Sigmoid colon (tissue), 7 donors: ENCODE data around the gene OSBP. TPM values are rescaled to one million over a fixed set of nuclear protein-coding genes. Genes with fewer than 3 reads are reported as not detected.
A peak's percentile ranks its signal among the peaks of the same experiment; 100 is the strongest.
"Not testable (repeated sequence)": the region's sequence is repeated elsewhere in the genome, so short reads cannot be mapped to it uniquely, and the experiment has no call there.

Source experiments
- DNase-seq: peaks from one replicate; pipeline ENCODE4 v3.0.0-alpha.2; 2019
- H3K27ac ChIP-seq, 4 donors: fragments of 200-600 bp; sonication (generic); one replicate each; pipeline ENCODE4 v1.5.1; 2016 to 2019; ENCODE audit warnings: mild to moderate bottlenecking in 1 of 4
- H3K27me3 ChIP-seq, 3 donors: fragments of 200-600 bp; sonication (generic); one replicate each; pipeline ENCODE4 v1.5.1; 2019; ENCODE audit warnings: mild to moderate bottlenecking in 1 of 3
- H3K36me3 ChIP-seq, 4 donors: fragments of 200-600 bp; sonication (generic); one replicate each; pipeline ENCODE4 v1.5.1; 2016 to 2019
- H3K4me1 ChIP-seq, 4 donors: fragments of 200-600 bp; sonication (generic); one replicate each; pipeline ENCODE4 v1.5.1; 2017 to 2019
- H3K4me3 ChIP-seq, 4 donors: fragments of 200-600 bp; sonication (generic); one replicate each; pipeline ENCODE4 v1.5.1; 2017 to 2019; ENCODE audit warnings: mild to moderate bottlenecking in 2 of 4, moderate library complexity in 1 of 4
- H3K9me3 ChIP-seq, 4 donors: fragments of 200-600 bp in 3 of 4; sonication (generic) in 3 of 4; one replicate each; pipeline versions ENCODE4 v1.5.1 to v1.6.1; 2013 to 2019
- CTCF ChIP-seq, 4 experiments: fragments of 450-650 bp in 3 of 4; fragments of 200-600 bp in 1 of 4; IDR thresholded peaks; one replicate each; pipeline ENCODE4 v1.5.1; 2016 to 2019; ENCODE audit warnings: antibody characterized with exemption in 4 of 4, mild to moderate bottlenecking in 3 of 4, moderate library complexity in 2 of 4
- EP300 ChIP-seq, 4 donors: sonication (generic); formaldehyde crosslinking; IDR thresholded peaks; one replicate each; pipeline ENCODE4 v1.6.1; 2017; ENCODE audit warnings: antibody characterized with exemption in 4 of 4
- POLR2A ChIP-seq, 2 donors: fragments of 450-650 bp; IDR thresholded peaks; one replicate each; pipeline ENCODE4 v1.6.1; 2016; ENCODE audit warnings: antibody characterized with exemption in 2 of 2, mild to moderate bottlenecking in 2 of 2, moderate library complexity in 2 of 2
- POLR2AphosphoS5 ChIP-seq, 4 donors: sonication (generic); formaldehyde crosslinking; IDR thresholded peaks; one replicate each; pipeline ENCODE4 v1.6.1; 2017; ENCODE audit warnings: antibody characterized with exemption in 4 of 4
- WGBS, 2 donors: extraction: QIAGEN DNeasy Blood & Tissue Kit; methylation state at CpG; one replicate each; pipeline ENCODE4 v1.1.7; 2013; 5-methylcytosine and 5-hydroxymethylcytosine counted together
- intact Hi-C: fragments of 100-400 bp; cut with DNase I; formaldehyde crosslinking; loops from one replicate; pipeline ENCODE4 v1.15.1; 2023
- polyA plus RNA-seq, 3 donors: library from polyadenylated mRNA; stranded (reverse); fragments of 200-250 nt; gene quantifications; one replicate each; pipeline ENCODE4 v1.2.3, GENCODE V29; 2013
- total RNA-seq, 4 donors: library from RNA; depleted of rRNA; stranded (reverse); fragments of >200 nt; gene quantifications; one replicate each; pipeline ENCODE4 v1.1.0, GENCODE V29; 2016
- donor health status: healthy with polysubstance abuse.
- donor health status: Bipolar disorder and iron deficiency.
- donor health status: healthy.

Gene OSBP
- total and polyA plus RNA-seq, 7 donors, result 16.2 to 41.5 (median 27.5) TPM

DNA sequence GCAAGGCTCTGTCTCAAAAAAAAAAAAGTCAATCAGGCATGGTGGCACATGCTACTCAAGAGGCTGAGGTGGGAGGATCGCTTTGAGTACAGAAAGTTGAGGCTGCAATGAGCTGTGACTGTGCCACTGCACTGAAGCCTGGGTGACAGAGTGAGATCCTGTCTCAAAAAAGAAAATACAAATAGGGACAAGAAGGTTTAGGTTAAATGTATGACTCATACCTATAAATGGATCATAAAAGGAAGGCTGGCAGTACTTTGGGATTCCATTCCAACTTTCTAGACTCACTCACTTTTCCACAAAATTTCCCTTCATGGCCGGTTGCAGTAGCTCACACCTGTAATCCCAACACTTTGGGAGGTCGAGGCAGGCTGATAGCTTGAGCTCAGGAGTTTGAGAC, 25.6 kb upstream of the OSBP start:
- intact Hi-C loops, result no loop called here
- Histone ChIP-seq H3K27ac (peak overlapping the region in 1 of 4 donors; percentile 9), H3K27me3 (no peaks in the 10 kb centered on the region), H3K36me3 (peaks cover 12 to 94% (median 52%) of the 10 kb centered on the region in 4 donors), H3K4me3 (no peak overlapping the region), H3K4me1 (peaks cover 0 to 14% (median 3%) of the 10 kb centered on the region in 4 donors), H3K9me3 (no peaks in the 10 kb centered on the region)
- no peak for DNase-seq
- 77 to 91% methylated on average over 3 of the region's 3 CpGs for WGBS, 2 donors
- no peak for TF ChIP-seq CTCF (IDR thresholded peaks at IDR 0.05)
- no peak for TF ChIP-seq POLR2AphosphoS5 (IDR thresholded peaks at IDR 0.05)
- TF ChIP-seq EP300 (IDR thresholded peaks at IDR 0.05), result no peak
- TF ChIP-seq POLR2A (IDR thresholded peaks at IDR 0.05), result no peak

GRCh38 chr11:59630493-59630892, 14.9 kb upstream of the OSBP start:
- Histone ChIP-seq H3K27ac (no peak overlapping the region), H3K27me3 (no peaks in the 10 kb centered on the region), H3K4me1 (no peaks in the 10 kb centered on the region), H3K9me3 (no peaks in the 10 kb centered on the region), H3K36me3 (peaks cover 0 to 20% (median 2%) of the 10 kb centered on the region in 4 donors), H3K4me3 (no peak overlapping the region)
- intact Hi-C loops, result no loop called here
- DNase-seq, result no peak
- 82 to 83% methylated on average over 2 of the region's 2 CpGs for WGBS, 2 donors
- TF ChIP-seq EP300 (IDR thresholded peaks at IDR 0.05) (no peak), POLR2A (IDR thresholded peaks at IDR 0.05) (no peak), CTCF (IDR thresholded peaks at IDR 0.05) (no peak), POLR2AphosphoS5 (IDR thresholded peaks at IDR 0.05) (no peak)

- Histone ChIP-seq H3K36me3 (peaks cover 0 to 16% (median 0%) of the 10 kb centered on the region in 4 donors), H3K4me3 (no peak overlapping the region), H3K27ac (no peak overlapping the region), H3K27me3 (no peaks in the 10 kb centered on the region), H3K9me3 (no peaks in the 10 kb centered on the region), H3K4me1 (no peaks in the 10 kb centered on the region)
- no peak for TF ChIP-seq POLR2AphosphoS5 (IDR thresholded peaks at IDR 0.05)
- TF ChIP-seq CTCF (IDR thresholded peaks at IDR 0.05), result no peak
- TF ChIP-seq EP300 (IDR thresholded peaks at IDR 0.05), result no peak
- TF ChIP-seq POLR2A (IDR thresholded peaks at IDR 0.05), result no peak
- no peak for DNase-seq
- intact Hi-C loops, result no loop called here
These were observed 14.4 kb upstream of the OSBP start for GRCh38 chr11:59629996-59630395.

DNA sequence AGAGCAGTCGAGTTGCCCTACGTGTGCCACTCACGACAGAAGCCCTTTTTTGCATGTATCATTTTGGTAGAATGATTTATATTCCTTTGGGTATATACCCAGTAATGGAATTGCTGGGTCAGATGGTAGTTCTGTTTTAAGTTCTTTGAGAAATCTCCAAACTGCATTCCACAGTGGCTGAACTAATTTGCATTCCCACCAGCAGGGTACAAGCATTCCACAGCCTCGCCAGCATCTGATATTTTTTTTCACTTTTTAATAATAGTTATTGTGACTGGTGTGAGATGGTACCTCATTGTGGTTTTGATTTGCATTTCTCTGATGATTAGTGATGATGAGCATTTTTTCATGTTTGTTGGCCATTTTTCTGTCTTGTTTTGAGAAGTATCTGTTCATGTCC, 11.4 kb upstream of the OSBP start:
- H3K9me3 ChIP-seq, intact Hi-C loops, H3K27ac ChIP-seq, H3K27me3 ChIP-seq, DNase-seq, H3K4me3 ChIP-seq, H3K4me1 ChIP-seq: not testable (repeated sequence)
- 92 to 97% methylated on average over 4 of the region's 4 CpGs for WGBS, 2 donors
- peaks cover 0 to 13% (median 0%) of the 10 kb centered on the region in 4 donors for H3K36me3 ChIP-seq

- H3K9me3 ChIP-seq, result no peaks in the 10 kb centered on the region
- H3K4me1 ChIP-seq, result no peaks in the 10 kb centered on the region
- intact Hi-C loops, result no loop called here
- 89 to 94% methylated on average over 3 of the region's 3 CpGs for WGBS, 2 donors
- H3K4me3 ChIP-seq, result no peak overlapping the region
- TF ChIP-seq CTCF (IDR thresholded peaks at IDR 0.05) (no peak), EP300 (IDR thresholded peaks at IDR 0.05) (no peak), POLR2A (IDR thresholded peaks at IDR 0.05) (no peak), POLR2AphosphoS5 (IDR thresholded peaks at IDR 0.05) (no peak)
- peaks cover 0 to 8% (median 0%) of the 10 kb centered on the region in 4 donors for H3K36me3 ChIP-seq
- DNase-seq, result no peak
- no peaks in the 10 kb centered on the region for H3K27me3 ChIP-seq
- no peak overlapping the region for H3K27ac ChIP-seq
These were observed 10.1 kb upstream of the OSBP start for GRCh38 chr11:59625703-59626102.
